ENCODE data around the gene KDELR3. TPM values are rescaled to one million over a fixed set of nuclear protein-coding genes. Genes with fewer than 3 reads are reported as not detected.

The KDELR3 gene
- polyA plus RNA-seq, 1 donor (not counting 4 experiments of a cell fraction or from before 2014, with no cell fraction given) = 10.1 TPM

DNA sequence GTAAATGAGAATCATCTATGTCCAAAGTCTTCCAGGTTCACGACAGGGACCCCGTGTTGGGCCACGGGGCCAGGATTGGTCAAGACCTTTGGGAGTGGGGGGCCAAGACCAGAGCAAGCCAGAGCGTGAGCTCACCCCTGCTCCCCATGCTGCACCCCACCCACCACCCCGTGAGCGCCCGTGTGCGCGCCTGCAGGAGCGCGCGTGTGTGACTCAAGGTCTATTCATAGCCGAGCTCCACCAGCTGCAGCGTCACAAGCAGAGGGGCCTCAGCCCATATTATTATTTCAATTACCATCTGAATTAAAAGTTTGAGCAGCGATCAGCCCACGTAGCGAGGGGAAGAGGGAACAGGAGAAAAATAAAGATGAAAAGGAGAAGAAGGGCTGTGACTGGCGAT is 18.1 kb upstream of the KDELR3 start:
- Histone ChIP-seq H3K79me2 (ENCODE audit: control insufficient read depth, insufficient read depth, low read length) (no peaks in the 10 kb centered on the region), H3K9me3 (ENCODE audit: control insufficient read depth, low read depth, low read length) (no peaks in the 10 kb centered on the region), H3K4me3 (ENCODE audit: control insufficient read depth in 2 of 3, extremely low read depth in 1 of 3, insufficient read depth in 2 of 3, low read depth in 1 of 3, low read length in 3 of 3) (no peak overlapping the region), H3K27me3 (ENCODE audit: control insufficient read depth, extremely low read depth, insufficient read depth, low read length) (peaks cover 44% of the 10 kb centered on the region), H3K36me3 (ENCODE audit: control insufficient read depth in 2 of 2, extremely low read depth in 1 of 2, insufficient read depth in 2 of 2, low read length in 2 of 2) (no peaks in the 10 kb centered on the region), H4K20me1 (ENCODE audit: control insufficient read depth, extremely low read depth, insufficient read depth, low read length) (no peaks in the 10 kb centered on the region), H3K27ac (ENCODE audit: control insufficient read depth, insufficient read depth, low read length) (no peak overlapping the region), H3K9ac (ENCODE audit: control insufficient read depth, extremely low read depth, insufficient read depth, low read length) (no peak overlapping the region), H3K9me1 (ENCODE audit: control insufficient read depth, extremely low read depth, insufficient read depth, low read length) (no peaks in the 10 kb centered on the region), H3K4me2 (ENCODE audit: control insufficient read depth, extremely low read depth, insufficient read depth, low read depth, low read length) (peak overlapping the region; percentile 45), H2AFZ (ENCODE audit: control insufficient read depth, low read length) (no peak overlapping the region), H3K4me1 (ENCODE audit: control insufficient read depth, extremely low read depth, insufficient read depth, low read length) (peaks cover 15% of the 10 kb centered on the region)
- dilution Hi-C loops (cut with MboI; ENCODE audit: extremely low pct_ligation_motif_present, low sequenced_read_pairs) = no loop called here
- FAIRE-seq (no peak), DNase-seq (ENCODE audit: low read depth, low spot score) (no peak)
- TF ChIP-seq CTCF (optimal IDR thresholded peaks at IDR 0.05 in 1 of 3, IDR thresholded peaks at IDR 0.05 in 1 of 3, conservative IDR thresholded peaks at IDR 0.05 in 1 of 3; ENCODE audit: extremely low read depth in 1 of 3, insufficient read depth in 2 of 3, low read length in 3 of 3) = no peak
- TF ChIP-seq EZH2 (IDR thresholded peaks at IDR 0.05; ENCODE audit: low read length) = no peak

GRCh38 chr22:38450234-38450797 is 17.6 kb upstream of the KDELR3 start:
- no peak for TF ChIP-seq CTCF (optimal IDR thresholded peaks at IDR 0.05 in 1 of 3, IDR thresholded peaks at IDR 0.05 in 1 of 3, conservative IDR thresholded peaks at IDR 0.05 in 1 of 3; ENCODE audit: extremely low read depth in 1 of 3, insufficient read depth in 2 of 3, low read length in 3 of 3)
- peak; percentile 35 for TF ChIP-seq EZH2 (IDR thresholded peaks at IDR 0.05; ENCODE audit: low read length)
- Histone ChIP-seq H3K27me3 (ENCODE audit: control insufficient read depth, extremely low read depth, insufficient read depth, low read length) (peaks cover 47% of the 10 kb centered on the region), H4K20me1 (ENCODE audit: control insufficient read depth, extremely low read depth, insufficient read depth, low read length) (no peaks in the 10 kb centered on the region), H3K27ac (ENCODE audit: control insufficient read depth, insufficient read depth, low read length) (no peak overlapping the region), H3K79me2 (ENCODE audit: control insufficient read depth, insufficient read depth, low read length) (no peaks in the 10 kb centered on the region), H2AFZ (ENCODE audit: control insufficient read depth, low read length) (no peak overlapping the region), H3K4me3 (ENCODE audit: control insufficient read depth in 2 of 3, extremely low read depth in 1 of 3, insufficient read depth in 2 of 3, low read depth in 1 of 3, low read length in 3 of 3) (no peak overlapping the region), H3K9ac (ENCODE audit: control insufficient read depth, extremely low read depth, insufficient read depth, low read length) (no peak overlapping the region), H3K4me2 (ENCODE audit: control insufficient read depth, extremely low read depth, insufficient read depth, low read depth, low read length) (no peak overlapping the region), H3K36me3 (ENCODE audit: control insufficient read depth in 2 of 2, extremely low read depth in 1 of 2, insufficient read depth in 2 of 2, low read length in 2 of 2) (no peaks in the 10 kb centered on the region), H3K4me1 (ENCODE audit: control insufficient read depth, extremely low read depth, insufficient read depth, low read length) (peaks cover 15% of the 10 kb centered on the region), H3K9me1 (ENCODE audit: control insufficient read depth, extremely low read depth, insufficient read depth, low read length) (no peaks in the 10 kb centered on the region), H3K9me3 (ENCODE audit: control insufficient read depth, low read depth, low read length) (no peaks in the 10 kb centered on the region)
- dilution Hi-C loops (cut with MboI; ENCODE audit: extremely low pct_ligation_motif_present, low sequenced_read_pairs) = no loop called here
- DNase-seq (ENCODE audit: low read depth, low spot score) (no peak), FAIRE-seq (no peak)

Measured in keratinocyte (primary cell).